ENCODE data around the gene MMD. TPM values are rescaled to one million over a fixed set of nuclear protein-coding genes. Genes with fewer than 3 reads are reported as not detected.

The MMD gene
- total and polyA plus RNA-seq, 2 of the 13 experiments (the other 11 are each of a cell fraction or from before 2014, with no cell fraction given): 121 to 225 TPM

GRCh38 chr17:55417411-55418268 lies 4.0 kb downstream of the MMD start (continued):
- TF ChIP-seq DZIP1 (CRISPR knock-in tag; IDR thresholded peaks at IDR 0.05) (no peak), ZNF605 (CRISPR knock-in tag; IDR thresholded peaks at IDR 0.05) (0 out of 2 replicates have a peak, but pooled peaks have one; percentile 45), SMAD1 (CRISPR knock-in tag; IDR thresholded peaks at IDR 0.05; ENCODE audit: borderline replicate concordance, low read depth) (no peak), MED1 (CRISPR knock-in tag; IDR thresholded peaks at IDR 0.05) (0 out of 2 replicates have a peak, but pooled peaks have one; percentile 7), JUND (CRISPR knock-in tag; IDR thresholded peaks at IDR 0.05) (no peak), ETV6 (CRISPR knock-in tag; conservative IDR thresholded peaks at IDR 0.05) (no peak), ZFP1 (CRISPR knock-in tag; IDR thresholded peaks at IDR 0.05) (peak; percentile 21; the same call in 1 of the 2 replicates), GLI4 (CRISPR knock-in tag; IDR thresholded peaks at IDR 0.05; ENCODE audit: borderline replicate concordance) (0 out of 2 replicates have a peak, but pooled peaks have one; percentile 36), SSRP1 (CRISPR knock-in tag; IDR thresholded peaks at IDR 0.05) (peak; percentile 17; the same call in 1 of the 2 replicates), DRAP1 (CRISPR knock-in tag; IDR thresholded peaks at IDR 0.05) (no peak), ZNF619 (CRISPR knock-in tag; IDR thresholded peaks at IDR 0.05) (no peak), MAX (IDR thresholded peaks at IDR 0.05) (no peak), SMYD3 (CRISPR knock-in tag; IDR thresholded peaks at IDR 0.05) (0 out of 2 replicates have a peak, but pooled peaks have one; percentile 65), RBAK (CRISPR knock-in tag; IDR thresholded peaks at IDR 0.05) (no peak), THAP9 (CRISPR knock-in tag; IDR thresholded peaks at IDR 0.05; ENCODE audit: borderline replicate concordance) (0 out of 2 replicates have a peak, but pooled peaks have one; percentile 33), HNRNPK (IDR thresholded peaks at IDR 0.05; ENCODE audit: low read depth, low read length, poor library complexity, severe bottlenecking) (no peak), TARDBP (CRISPR knock-in tag; IDR thresholded peaks at IDR 0.05) (no peak), MYC (CRISPR knock-in tag; IDR thresholded peaks at IDR 0.05; ENCODE audit: borderline replicate concordance) (no peak)
